H9 (cell line): Measurements from ENCODE around the gene USF3. TPM values are rescaled to one million over a fixed set of nuclear protein-coding genes. Genes with fewer than 3 reads are reported as not detected.

Experiments
- DNase-seq: peaks from one replicate; pipeline ENCODE4 v3.0.0-alpha.2; 2017
- H2AFZ ChIP-seq: one replicate; pipeline ENCODE4 v1.6.1; 2013; ENCODE audit warnings: mild to moderate bottlenecking, low read length, control low read depth, moderate library complexity
- H2AK5ac ChIP-seq: 2 replicates; pipeline ENCODE4 v1.6.1; 2013; ENCODE audit warnings: low read length, control low read depth, mixed read lengths; ENCODE audit not compliant: insufficient read length
- H2BK120ac ChIP-seq: one replicate; pipeline ENCODE4 v1.6.1; 2013; ENCODE audit warnings: low read depth, mild to moderate bottlenecking, low read length, control low read depth, inconsistent platforms; ENCODE audit not compliant: poor library complexity, severe bottlenecking
- H2BK12ac ChIP-seq: 2 replicates; pipeline ENCODE4 v1.6.1; 2013; ENCODE audit warnings: low read length, control low read depth, mixed read lengths, low read depth; ENCODE audit not compliant: insufficient read length
- H2BK15ac ChIP-seq: 2 replicates; pipeline ENCODE4 v1.6.1; 2013; ENCODE audit warnings: low read depth, low read length, control low read depth
- H2BK20ac ChIP-seq: one replicate; pipeline ENCODE4 v1.6.1; 2013; ENCODE audit warnings: low read depth, mild to moderate bottlenecking, low read length, control low read depth, inconsistent platforms; ENCODE audit not compliant: poor library complexity, severe bottlenecking
- H2BK5ac ChIP-seq: 2 replicates; pipeline ENCODE4 v1.6.1; 2013; ENCODE audit warnings: low read length, control low read depth, mixed read lengths; ENCODE audit not compliant: insufficient read length
- H3K14ac ChIP-seq: 2 replicates; pipeline ENCODE4 v1.6.1; 2013; ENCODE audit warnings: low read length, control low read depth; ENCODE audit not compliant: insufficient read depth
- H3K18ac ChIP-seq: 2 replicates; pipeline ENCODE4 v1.6.1; 2013; ENCODE audit warnings: low read depth, mild to moderate bottlenecking, mixed read lengths, low read length, control low read depth; ENCODE audit not compliant: insufficient read length
- H3K23ac ChIP-seq: 2 replicates; pipeline ENCODE4 v1.6.1; 2013; ENCODE audit warnings: low read length, control low read depth, mixed read lengths, low read depth; ENCODE audit not compliant: insufficient read length
- H3K23me2 ChIP-seq: 2 replicates; pipeline ENCODE4 v1.6.1; 2013; ENCODE audit warnings: low read depth, mild to moderate bottlenecking, mixed read lengths, low read length, control low read depth; ENCODE audit not compliant: insufficient read length, poor library complexity, severe bottlenecking
- H3K27ac ChIP-seq: 2 replicates; pipeline ENCODE4 v1.5.1; 2013; ENCODE audit warnings: low read length, control low read depth, mixed read lengths, low read depth; ENCODE audit not compliant: insufficient read length
- H3K27me3 ChIP-seq: 2 replicates; pipeline ENCODE4 v1.6.1; 2013; ENCODE audit warnings: low read length, control low read depth, inconsistent platforms; ENCODE audit not compliant: insufficient read depth
- H3K4ac ChIP-seq: 2 replicates; pipeline ENCODE4 v1.6.1; 2013; ENCODE audit warnings: low read depth, mild to moderate bottlenecking, control low read depth, inconsistent platforms, low read length, moderate library complexity
- H3K4me1 ChIP-seq: 2 replicates; pipeline ENCODE4 v1.6.1; 2013; ENCODE audit warnings: low read length, control low read depth, inconsistent platforms; ENCODE audit not compliant: insufficient read depth
- H3K4me2 ChIP-seq: 2 replicates; pipeline ENCODE4 v1.6.1; 2013; ENCODE audit warnings: low read length, control low read depth, mixed read lengths; ENCODE audit not compliant: insufficient read length, insufficient read depth
- H3K56ac ChIP-seq: 2 replicates; pipeline ENCODE4 v1.6.1; 2013; ENCODE audit warnings: low read depth, mild to moderate bottlenecking, mixed read lengths, low read length, control low read depth; ENCODE audit not compliant: insufficient read length
- H3K79me1 ChIP-seq: 2 replicates; pipeline ENCODE4 v1.6.1; 2013; ENCODE audit warnings: low read depth, mild to moderate bottlenecking, moderate library complexity, low read length, control low read depth, inconsistent platforms; ENCODE audit not compliant: insufficient read depth, poor library complexity, severe bottlenecking
- H3K79me2 ChIP-seq: 2 replicates; pipeline ENCODE4 v1.6.1; 2013; ENCODE audit warnings: low read length, control low read depth, inconsistent platforms; ENCODE audit not compliant: insufficient read depth
- H3K9ac ChIP-seq: 2 replicates; pipeline ENCODE4 v1.6.1; 2013; ENCODE audit warnings: low read length, control low read depth, mixed read lengths; ENCODE audit not compliant: insufficient read length; ENCODE audit errors: extremely low read depth
- H3K9me3 ChIP-seq: one replicate; pipeline ENCODE4 v1.6.1; 2013; ENCODE audit warnings: low read depth, low read length, inconsistent platforms; ENCODE audit not compliant: control insufficient read depth
- H3T11ph ChIP-seq: one replicate; pipeline ENCODE4 v1.6.1; 2013; ENCODE audit warnings: mild to moderate bottlenecking, low read length, control low read depth, inconsistent platforms
- H4K20me1 ChIP-seq: one replicate; pipeline ENCODE4 v1.6.1; 2013; ENCODE audit not compliant: control insufficient read depth, insufficient read length, insufficient read depth
- H4K5ac ChIP-seq: 2 replicates; pipeline ENCODE4 v1.6.1; 2013; ENCODE audit warnings: low read depth, mild to moderate bottlenecking, mixed read lengths, low read length, control low read depth; ENCODE audit not compliant: insufficient read length
- H4K8ac ChIP-seq: replicated peaks from 2 replicates; pipeline ENCODE4 v1.6.1; 2013; ENCODE audit warnings: low read length, control low read depth, mixed read lengths, low read depth; ENCODE audit not compliant: insufficient read length
- H4K91ac ChIP-seq: 2 replicates; pipeline ENCODE4 v1.6.1; 2013; ENCODE audit warnings: low read depth, mild to moderate bottlenecking, moderate library complexity, mixed read lengths, low read length, control low read depth; ENCODE audit not compliant: insufficient read length
- H3K27ac Mint-ChIP-seq, 3 experiments: 2 replicates in 2 of 3; 3 replicates in 1 of 3; pipeline ENCODE4 v1.8.0; 2020 to 2021; ENCODE audit warnings: mixed read lengths in 3 of 3, mild to moderate bottlenecking in 1 of 3, moderate library complexity in 1 of 3
- H3K27me3 Mint-ChIP-seq: 2 replicates; pipeline ENCODE4 v1.8.0; 2021; ENCODE audit warnings: low read depth, mild to moderate bottlenecking, moderate library complexity, mixed read lengths
- H3K36me3 Mint-ChIP-seq, 3 experiments: 2 replicates in 2 of 3; 3 replicates in 1 of 3; pipeline ENCODE4 v1.8.0; 2020 to 2021; ENCODE audit warnings: low read depth in 3 of 3, mixed read lengths in 3 of 3; ENCODE audit not compliant: insufficient read depth in 1 of 3
- H3K4me1 Mint-ChIP-seq, 2 experiments: 2 replicates each; pipeline ENCODE4 v1.8.0; 2020; ENCODE audit warnings: mixed read lengths in 2 of 2
- H3K4me3 Mint-ChIP-seq, 2 experiments: 2 replicates in 1 of 2; 3 replicates in 1 of 2; pipeline ENCODE4 v1.8.0; 2020 to 2021; ENCODE audit warnings: mild to moderate bottlenecking in 2 of 2, mixed read lengths in 2 of 2, moderate library complexity in 1 of 2
- H3K9me3 Mint-ChIP-seq, 2 experiments: 2 replicates in 1 of 2; 3 replicates in 1 of 2; pipeline ENCODE4 v1.8.0; 2020; ENCODE audit warnings: mild to moderate bottlenecking in 2 of 2, mixed read lengths in 2 of 2, moderate library complexity in 1 of 2
- CTCF ChIP-seq: fragments of 200-600 bp; sonication (generic); conservative IDR thresholded peaks from 3 replicates; pipeline ENCODE4 v1.8.0; 2021; ENCODE audit warnings: antibody characterized with exemption, mild to moderate bottlenecking
- WGBS: extraction: QIAGEN DNeasy Blood & Tissue Kit; methylation state at CpG from one replicate; pipeline ENCODE4 v1.1.7; 2013; ENCODE audit warnings: missing lambda C conversion rate, low lambda C conversion rate, mixed read lengths; ENCODE audit not compliant: insufficient read length; ENCODE audit errors: extremely low coverage; 5-methylcytosine and 5-hydroxymethylcytosine counted together
- total RNA-seq: library from RNA; stranded (reverse); gene quantifications from 2 replicates; pipeline ENCODE4 v1.2.1, GENCODE V29; 2021

USF3 gene
- total RNA-seq, 1 experiment from 2014 or later: 13.8 TPM

GRCh38 chr3:113631573-113631972, 64.9 kb downstream of the USF3 start:
- Histone ChIP-seq H3K27ac (no peak overlapping the region), H4K5ac (no peak overlapping the region), H3K4ac (no peak overlapping the region), H3K79me2 (no peaks in the 10 kb centered on the region), H3T11ph (no peak overlapping the region), H3K14ac (no peak overlapping the region), H3K18ac (no peak overlapping the region), H2AFZ (no peak overlapping the region), H4K91ac (no peak overlapping the region), H2BK5ac (no peak overlapping the region), H3K9me3 (no peaks in the 10 kb centered on the region), H2BK12ac (no peak overlapping the region), H3K23ac (no peak overlapping the region), H3K56ac (no peak overlapping the region), H3K9ac (no peak overlapping the region), H3K4me2 (no peak overlapping the region), H4K8ac (no peak overlapping the region), H4K20me1 (no peaks in the 10 kb centered on the region), H3K79me1 (no peaks in the 10 kb centered on the region), H2AK5ac (no peak overlapping the region), H2BK15ac (no peak overlapping the region), H2BK120ac (no peak overlapping the region), H3K27me3 (no peaks in the 10 kb centered on the region), H2BK20ac (no peak overlapping the region), H3K4me1 (no peaks in the 10 kb centered on the region), H3K23me2 (no peaks in the 10 kb centered on the region)
- Mint-ChIP-seq H3K9me3 (no peaks in the 10 kb centered on the region), H3K4me1 (no peaks in the 10 kb centered on the region), H3K27me3 (peaks cover 1% of the 10 kb centered on the region), H3K4me3 (no peak overlapping the region), H3K27ac (no peak overlapping the region), H3K36me3 (no peaks in the 10 kb centered on the region)
- DNase-seq: no peak
- TF ChIP-seq CTCF: no peak
- WGBS: no CpG with 5 or more reads among the region's 6 CpGs
